ENCODE measurements around the gene NTNG1. TPM values are rescaled to one million over a fixed set of nuclear protein-coding genes. Genes with fewer than 3 reads are reported as not detected.

NTNG1 gene
- total and polyA plus RNA-seq, 2 of the 13 experiments (the other 11 are each of a cell fraction or from before 2014, with no cell fraction given) = not detected

GRCh38 chr1:107413951-107414350 lies 273.1 kb downstream of the NTNG1 start:
- Histone ChIP-seq H3K4me3 (replicated peaks in 1 of 3; ENCODE audit: insufficient read depth in 1 of 3, low read depth in 2 of 3, low read length in 3 of 3) (no peak overlapping the region), H3K4me2 (ENCODE audit: low read depth, low read length) (no peak overlapping the region), H3K36me3 (replicated peaks in 1 of 2; ENCODE audit: control insufficient read depth in 1 of 2, insufficient read depth in 2 of 2, low read length in 2 of 2) (no peaks in the 10 kb centered on the region), H3K9ac (ENCODE audit: insufficient read depth, low read depth, low read length) (no peak overlapping the region), H3K9me3 (ENCODE audit: low read length) (no peaks in the 10 kb centered on the region), H3K27me3 (ENCODE audit: control insufficient read depth in 1 of 2, insufficient read depth in 2 of 2, low read length in 2 of 2) (no peaks in the 10 kb centered on the region), H3K79me2 (ENCODE audit: insufficient read depth, low read length) (no peaks in the 10 kb centered on the region), H3K27ac (ENCODE audit: extremely low read length, insufficient read depth, low read length) (no peak overlapping the region), H2AFZ (ENCODE audit: low read length) (no peak overlapping the region), H3K4me1 (ENCODE audit: insufficient read depth, low read length) (no peaks in the 10 kb centered on the region), H4K20me1 (ENCODE audit: insufficient read depth, low read length) (no peaks in the 10 kb centered on the region)
- no peak for ATAC-seq
- CTCF ChIA-PET (ENCODE audit: low intra/inter-chr PET ratio, low total read pairs) = no interaction called here
- POLR2A ChIA-PET = no interaction called here
- in situ Hi-C loops (cut with HindIII; ENCODE audit: extremely low pct_ligation_motif_present, low pct_unique_long_range_greater_than_20kb) (no loop called here), intact Hi-C loops (cut with micrococcal nuclease; ENCODE audit: unreplicated experiment) (no loop called here)
- no peak for DNase-seq (ENCODE audit: low spot score)
- WGBS (ENCODE audit: low lambda C conversion rate) = 67% methylated on average over 2 of the region's 2 CpGs
- TF ChIP-seq ETV6 (CRISPR knock-in tag; conservative IDR thresholded peaks at IDR 0.05) (no peak), ZNF577 (CRISPR knock-in tag; IDR thresholded peaks at IDR 0.05; ENCODE audit: borderline replicate concordance, low read depth) (no peak), ZNF510 (CRISPR knock-in tag; IDR thresholded peaks at IDR 0.05; ENCODE audit: low read depth) (no peak)
- no peak for FAIRE-seq
- no TSS peak for BruUV-seq (replicated peaks)

GRCh38 chr1:107414550-107414949 lies 273.7 kb downstream of the NTNG1 start:
- H3K9me3 ChIP-seq (ENCODE audit: low read length) = no peaks in the 10 kb centered on the region
- H3K4me2 ChIP-seq (ENCODE audit: low read depth, low read length) = no peak overlapping the region
- intact Hi-C loops (cut with micrococcal nuclease; ENCODE audit: unreplicated experiment) (no loop called here), in situ Hi-C loops (cut with HindIII; ENCODE audit: extremely low pct_ligation_motif_present, low pct_unique_long_range_greater_than_20kb) (no loop called here)
- no peak overlapping the region for H3K4me3 ChIP-seq (replicated peaks in 1 of 3; ENCODE audit: insufficient read depth in 1 of 3, low read depth in 2 of 3, low read length in 3 of 3)
- TF ChIP-seq ZFX (CRISPR knock-in tag; IDR thresholded peaks at IDR 0.05; ENCODE audit: low read depth) (no peak), ZNF207 (IDR thresholded peaks at IDR 0.05; ENCODE audit: borderline replicate concordance) (no peak), ZNF891 (CRISPR knock-in tag; IDR thresholded peaks at IDR 0.05) (no peak), PTBP1 (IDR thresholded peaks at IDR 0.05; ENCODE audit: low read depth, low read length, poor library complexity, severe bottlenecking) (no peak), SIX1 (CRISPR knock-in tag; IDR thresholded peaks at IDR 0.05; ENCODE audit: borderline replicate concordance) (no peak), ZNF720 (CRISPR knock-in tag; IDR thresholded peaks at IDR 0.05) (no peak), NFE2L1 (CRISPR knock-in tag; IDR thresholded peaks at IDR 0.05; ENCODE audit: borderline replicate concordance) (no peak), ZFP1 (CRISPR knock-in tag; IDR thresholded peaks at IDR 0.05) (no peak), HOXD1 (CRISPR knock-in tag; IDR thresholded peaks at IDR 0.05) (no peak), ZNF782 (CRISPR knock-in tag; IDR thresholded peaks at IDR 0.05; ENCODE audit: borderline replicate concordance) (no peak)
- no peak for DNase-seq (ENCODE audit: low spot score)
- no peaks in the 10 kb centered on the region for H3K4me1 ChIP-seq (ENCODE audit: insufficient read depth, low read length)
- ChIA-PET CTCF (ENCODE audit: low intra/inter-chr PET ratio, low total read pairs) (no interaction called here), POLR2A (no interaction called here)
- no TSS peak for BruUV-seq (replicated peaks)
- H4K20me1 ChIP-seq (ENCODE audit: insufficient read depth, low read length) = no peaks in the 10 kb centered on the region
- no peak overlapping the region for H3K9ac ChIP-seq (ENCODE audit: insufficient read depth, low read depth, low read length)
- H2AFZ ChIP-seq (ENCODE audit: low read length) = no peak overlapping the region
- no peaks in the 10 kb centered on the region for H3K27me3 ChIP-seq (ENCODE audit: control insufficient read depth in 1 of 2, insufficient read depth in 2 of 2, low read length in 2 of 2)
- FAIRE-seq = no peak
- no peak for ATAC-seq
- no peaks in the 10 kb centered on the region for H3K36me3 ChIP-seq (replicated peaks in 1 of 2; ENCODE audit: control insufficient read depth in 1 of 2, insufficient read depth in 2 of 2, low read length in 2 of 2)
- 2% methylated on average over 3 of the region's 3 CpGs for WGBS (ENCODE audit: low lambda C conversion rate)
- no peaks in the 10 kb centered on the region for H3K79me2 ChIP-seq (ENCODE audit: insufficient read depth, low read length)
- H3K27ac ChIP-seq (ENCODE audit: extremely low read length, insufficient read depth, low read length) = no peak overlapping the region
